Testis (tissue), 3 donors: ENCODE data around the gene COX19. TPM values are rescaled to one million over a fixed set of nuclear protein-coding genes. Genes with fewer than 3 reads are reported as not detected.

ENCODE experiments used
- DNase-seq: peaks from one replicate; pipeline ENCODE4 v3.0.0-alpha.2; 2019
- H3K27ac ChIP-seq, 2 donors: fragments of 200-600 bp; sonication (generic); one replicate each; pipeline ENCODE4 v1.5.1; 2019
- H3K27me3 ChIP-seq: fragments of 200-600 bp; sonication (generic); one replicate; pipeline ENCODE4 v1.5.1; 2019
- H3K36me3 ChIP-seq: fragments of 200-600 bp; sonication (generic); one replicate; pipeline ENCODE4 v1.5.1; 2017; ENCODE audit warnings: low read depth; ENCODE audit errors: missing control alignments
- H3K4me1 ChIP-seq: fragments of 200-600 bp; sonication (generic); one replicate; pipeline ENCODE4 v1.5.1; 2019
- H3K4me3 ChIP-seq, 2 donors: fragments of 200-600 bp; sonication (generic); one replicate each; pipeline ENCODE4 v1.5.1; 2017 to 2019
- H3K9me3 ChIP-seq: fragments of 200-600 bp; sonication (generic); one replicate; pipeline ENCODE4 v1.5.1; 2017
- CTCF ChIP-seq, 3 experiments: fragments of 450-650 bp in 2 of 3; fragments of 200-600 bp in 1 of 3; sonication (generic) in 1 of 3; IDR thresholded peaks; one replicate each; pipeline ENCODE4 v1.5.1; 2016 to 2019; ENCODE audit warnings: antibody characterized with exemption in 3 of 3, mild to moderate bottlenecking in 2 of 3, moderate library complexity in 1 of 3
- POLR2A ChIP-seq: fragments of 450-650 bp; IDR thresholded peaks from one replicate; pipeline ENCODE4 v1.6.1; 2017; ENCODE audit warnings: antibody characterized with exemption, mild to moderate bottlenecking, moderate library complexity
- WGBS, 2 donors: methylation state at CpG; one replicate each; pipeline ENCODE4 v1.1.5; 2018; 5-methylcytosine and 5-hydroxymethylcytosine counted together
- intact Hi-C: fragments of 100-400 bp; cut with DNase I; formaldehyde crosslinking; loops from one replicate; pipeline ENCODE4 v1.15.1; 2023; ENCODE audit warnings: low total_unique reads
- polyA plus RNA-seq: library from polyadenylated mRNA; stranded (reverse); fragments of 350-450 nt; fragmentation: Illumina TruSeq; extraction: RNeasy Lipid Tissue Mini Kit (QIAGEN cat#74804); gene quantifications from one replicate; pipeline ENCODE4 v1.2.3, GENCODE V29; 2014; ENCODE audit warnings: low read depth, low replicate concordance; ENCODE audit not compliant: insufficient read depth
- total RNA-seq, 2 donors: library from RNA; depleted of rRNA; stranded (reverse); fragments of >200 nt; gene quantifications; one replicate each; pipeline ENCODE4 v1.2.3, GENCODE V29; 2016

The COX19 gene
- total and polyA plus RNA-seq, 3 donors from 2014 or later, result 8.8 to 23.5 (median 21.6) TPM

- Histone ChIP-seq H3K27me3 (no peaks in the 10 kb centered on the region), H3K27ac (no peak overlapping the region), H3K9me3 (no peaks in the 10 kb centered on the region), H3K4me3 (no peak overlapping the region), H3K4me1 (peaks cover 22% of the 10 kb centered on the region), H3K36me3 (no peaks in the 10 kb centered on the region)
- WGBS, 2 donors, result 72 to 83% methylated on average over 9 of the region's 9 CpGs
- TF ChIP-seq CTCF (IDR thresholded peaks at IDR 0.05), result no peak
- no peak for TF ChIP-seq POLR2A
- intact Hi-C loops, result no loop called here
- DNase-seq, result no peak
These were observed 2.0 kb downstream of the COX19 start for GRCh38 chr7:973312-973711.

DNA sequence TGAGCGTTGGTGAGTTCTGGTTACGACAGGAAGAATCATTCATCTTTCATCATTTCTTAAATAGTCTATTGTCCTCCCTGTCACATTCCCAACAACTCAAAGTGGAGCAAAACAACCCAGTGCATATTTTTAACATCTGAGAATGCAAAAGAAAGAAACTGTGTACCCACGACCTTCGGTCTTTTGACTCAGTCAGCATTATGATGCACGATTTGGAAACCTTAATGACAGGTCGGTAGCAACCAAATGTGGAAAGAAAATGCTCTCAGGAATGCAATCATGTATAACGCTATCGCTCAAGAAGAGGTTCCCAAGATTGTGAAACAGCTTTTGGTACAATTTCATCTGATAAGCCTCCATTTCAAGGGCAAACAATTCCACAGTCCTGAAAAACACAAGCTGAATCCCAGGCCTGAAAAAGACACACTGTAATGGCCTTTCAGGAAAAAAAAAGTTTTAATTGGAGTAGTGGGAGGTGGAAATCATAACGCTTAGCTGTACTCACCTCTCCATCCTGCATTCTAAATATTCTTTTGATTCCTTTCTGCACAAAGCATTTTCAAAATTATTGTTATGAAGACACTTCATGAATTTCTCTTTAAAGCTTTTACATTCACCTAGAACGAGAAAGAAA lies 2.6 kb downstream of the COX19 start:
- Histone ChIP-seq H3K4me1 (peaks cover 22% of the 10 kb centered on the region), H3K27ac (no peak overlapping the region)

DNA sequence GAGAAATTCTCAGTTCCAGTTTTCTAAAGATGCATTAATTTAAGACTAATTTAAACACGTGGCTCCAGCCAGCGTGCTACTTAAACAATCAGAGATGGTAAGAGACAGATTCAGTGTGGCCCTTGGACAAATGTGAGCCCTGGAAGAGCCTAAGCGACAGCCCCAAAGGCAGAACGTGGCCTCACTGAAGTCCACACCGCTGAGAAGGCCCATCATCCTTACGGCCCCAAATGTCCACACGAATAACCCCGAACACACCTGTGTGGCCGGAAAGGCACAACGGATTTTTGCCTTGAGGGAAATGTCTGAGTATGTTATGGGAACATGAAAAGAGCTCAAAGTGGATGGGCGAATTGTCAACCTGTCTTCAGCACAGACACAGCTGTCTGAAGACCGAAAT lies 3.2 kb downstream of the COX19 start:
- WGBS, 2 donors, result 93% methylated on average over 12 of the region's 12 CpGs
- peaks cover 17% of the 10 kb centered on the region for H3K4me1 ChIP-seq

More for the DNA sequence above, 2.6 kb downstream of the COX19 start:
- WGBS, 2 donors, result 50 to 63% methylated on average over 10 of the region's 10 CpGs
- H3K27me3 ChIP-seq, result no peaks in the 10 kb centered on the region
- no peak for DNase-seq
- TF ChIP-seq POLR2A, result no peak
- no peak for TF ChIP-seq CTCF (IDR thresholded peaks at IDR 0.05)
- H3K36me3 ChIP-seq, result no peaks in the 10 kb centered on the region
- H3K4me3 ChIP-seq, result no peak overlapping the region
- intact Hi-C loops, result no loop called here
- H3K9me3 ChIP-seq, result no peaks in the 10 kb centered on the region

GRCh38 chr7:970744-971143 lies 4.6 kb downstream of the COX19 start:
- DNase-seq, result no peak
- WGBS, 2 donors, result 96 to 98% methylated on average over 6 of the region's 6 CpGs
- intact Hi-C loops, result no loop called here
- no peak overlapping the region for H3K4me3 ChIP-seq
- H3K36me3 ChIP-seq, result no peaks in the 10 kb centered on the region
- TF ChIP-seq POLR2A, result no peak
- TF ChIP-seq CTCF (IDR thresholded peaks at IDR 0.05), result no peak
- H3K27ac ChIP-seq, result no peak overlapping the region
- no peaks in the 10 kb centered on the region for H3K27me3 ChIP-seq
- peaks cover 16% of the 10 kb centered on the region for H3K4me1 ChIP-seq
- no peaks in the 10 kb centered on the region for H3K9me3 ChIP-seq

More for the DNA sequence above, 3.2 kb downstream of the COX19 start:
- Histone ChIP-seq H3K27ac (no peak overlapping the region), H3K4me3 (no peak overlapping the region), H3K36me3 (no peaks in the 10 kb centered on the region), H3K27me3 (no peaks in the 10 kb centered on the region), H3K9me3 (no peaks in the 10 kb centered on the region)
- TF ChIP-seq CTCF (IDR thresholded peaks at IDR 0.05) (no peak), POLR2A (no peak)
- intact Hi-C loops, result no loop called here
- no peak for DNase-seq

DNA sequence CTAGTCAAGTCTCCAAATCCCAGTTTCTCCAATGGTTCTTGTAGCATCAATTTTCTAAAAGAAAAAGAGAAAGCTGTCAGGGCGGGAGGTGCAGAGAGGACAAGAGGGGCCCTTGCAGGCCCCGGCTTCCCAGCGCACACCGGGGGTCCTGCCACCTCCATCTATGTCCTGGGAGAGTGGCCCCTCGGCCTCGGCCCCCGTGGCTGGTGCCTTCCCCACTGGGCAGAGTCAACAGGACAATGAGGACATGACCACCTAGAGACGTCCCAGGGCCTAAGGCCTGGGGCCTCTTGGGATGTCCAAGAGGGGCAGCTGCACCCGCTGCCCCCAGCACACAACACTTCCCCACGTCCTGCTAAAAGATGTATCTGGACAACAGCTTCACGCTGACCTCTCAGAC lies 5.9 kb downstream of the COX19 start:
- intact Hi-C loops, result no loop called here
- Histone ChIP-seq H3K9me3 (no peaks in the 10 kb centered on the region), H3K4me1 (peaks cover 28% of the 10 kb centered on the region), H3K27me3 (no peaks in the 10 kb centered on the region), H3K27ac (no peak overlapping the region), H3K4me3 (no peak overlapping the region), H3K36me3 (no peaks in the 10 kb centered on the region)
- WGBS, 2 donors, result 94 to 96% methylated on average over 6 to 11 of the region's 11 CpGs
- TF ChIP-seq POLR2A, result no peak
- TF ChIP-seq CTCF (IDR thresholded peaks at IDR 0.05), result no peak
- no peak for DNase-seq
